Muscle layer of colon (tissue), 2 donors: ENCODE results near the gene PARD3B.
A peak's percentile ranks its signal among the peaks of the same experiment; 100 is the strongest.

Source experiments
- H3K27ac ChIP-seq: one replicate; pipeline ENCODE4 v1.7.0; 2013; ENCODE audit warnings: low read depth, mild to moderate bottlenecking, low read length, moderate library complexity
- H3K27me3 ChIP-seq, 2 donors: one replicate each; pipeline ENCODE4 v1.7.0; 2013; ENCODE audit warnings: low read length in 2 of 2, mild to moderate bottlenecking in 2 of 2; ENCODE audit not compliant: insufficient read depth in 2 of 2, control insufficient read depth in 1 of 2
- H3K36me3 ChIP-seq: one replicate; pipeline ENCODE4 v1.7.0; 2013; ENCODE audit warnings: mild to moderate bottlenecking, low read length; ENCODE audit not compliant: insufficient read depth
- H3K4me1 ChIP-seq: one replicate; pipeline ENCODE4 v1.7.0; 2013; ENCODE audit warnings: mild to moderate bottlenecking, low read length; ENCODE audit not compliant: insufficient read depth
- H3K4me3 ChIP-seq, 2 donors: one replicate each; pipeline ENCODE4 v1.7.0; 2013; ENCODE audit warnings: low read length in 2 of 2, low read depth in 1 of 2, mild to moderate bottlenecking in 1 of 2, moderate library complexity in 1 of 2
- H3K9ac ChIP-seq: one replicate; pipeline ENCODE4 v1.7.0; 2013; ENCODE audit warnings: low read length
- H3K9me3 ChIP-seq: one replicate; pipeline ENCODE4 v1.7.0; 2013; ENCODE audit warnings: mild to moderate bottlenecking, low read length
- donor health status: abdominal sarcoma.
- donor health status: Adenocarcinoma of cecum.

PARD3B gene

DNA sequence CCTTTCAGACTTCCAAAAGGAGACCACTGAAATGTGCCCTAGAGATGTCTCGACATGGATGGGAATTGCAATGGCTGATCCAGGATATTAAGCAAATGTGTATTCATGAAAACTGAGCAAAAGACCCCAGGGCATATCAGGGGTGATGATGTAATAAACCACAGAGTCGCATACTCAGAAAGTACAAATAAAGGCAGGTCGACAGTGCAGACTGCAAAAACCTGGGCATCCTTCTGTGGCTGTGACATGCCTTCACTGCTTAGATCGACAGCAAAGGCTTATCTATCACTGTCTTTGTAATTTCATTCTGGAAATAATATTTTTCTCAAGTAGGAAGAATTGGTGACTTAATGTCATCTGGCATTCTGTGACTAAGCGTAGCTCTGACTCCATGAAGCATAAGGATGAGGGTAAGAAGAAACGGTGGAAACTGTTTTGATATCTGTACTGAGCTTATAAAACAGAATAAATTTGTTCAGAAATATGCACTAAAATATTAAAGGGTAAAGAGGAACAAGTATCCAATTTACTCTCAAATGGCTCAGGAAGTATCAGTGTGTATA is 1021.4 kb downstream of the PARD3B start:
- Histone ChIP-seq H3K9me3 (no peaks in the 10 kb centered on the region), H3K27me3 (no peaks in the 10 kb centered on the region), H3K27ac (no peak overlapping the region), H3K4me3 (no peak overlapping the region), H3K9ac (no peak overlapping the region), H3K36me3 (no peaks in the 10 kb centered on the region), H3K4me1 (peaks cover 46% of the 10 kb centered on the region)

DNA sequence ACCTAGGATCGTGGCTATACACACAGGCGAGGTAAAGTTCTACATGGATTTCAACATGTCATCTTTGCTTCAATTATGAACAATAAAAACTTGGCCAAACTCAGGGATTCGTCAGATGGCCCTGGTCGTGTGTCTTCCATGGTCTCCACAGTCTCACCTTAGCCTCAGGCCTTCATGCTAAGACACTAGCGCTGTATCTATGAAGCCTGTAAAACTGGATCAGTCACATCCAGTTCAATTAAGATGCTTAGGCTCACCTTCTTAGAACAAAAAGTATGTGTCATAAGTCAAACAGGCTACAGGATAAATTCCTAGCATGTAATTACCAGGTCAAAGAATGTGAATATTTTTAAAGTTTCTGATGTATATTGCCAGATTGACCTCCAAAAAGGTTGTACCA is 1023.3 kb downstream of the PARD3B start:
- Histone ChIP-seq H3K9ac (no peak overlapping the region), H3K27me3 (no peaks in the 10 kb centered on the region), H3K4me1 (peaks cover 45% of the 10 kb centered on the region), H3K4me3 (no peak overlapping the region), H3K9me3 (no peaks in the 10 kb centered on the region), H3K36me3 (no peaks in the 10 kb centered on the region), H3K27ac (no peak overlapping the region)

DNA sequence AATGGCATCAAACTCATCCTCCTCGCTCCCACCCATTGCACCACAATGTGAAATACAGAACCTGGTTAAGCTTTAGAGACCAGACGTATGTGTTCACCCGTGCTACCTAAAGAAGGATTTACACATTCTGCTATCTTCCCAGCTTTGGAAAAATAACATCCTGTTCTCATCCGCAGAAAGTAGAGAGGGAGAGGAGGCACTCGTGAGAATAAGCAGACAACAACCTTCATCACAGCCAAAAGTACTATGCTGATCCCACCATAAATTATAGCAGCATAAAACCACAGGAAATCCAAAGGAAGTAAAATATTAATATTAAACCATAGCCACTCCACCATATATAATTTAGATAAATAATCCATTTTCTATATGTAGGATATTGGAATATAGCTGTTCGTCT is 1025.4 kb downstream of the PARD3B start:
- H3K4me3 ChIP-seq, result no peak overlapping the region
- no peak overlapping the region for H3K9ac ChIP-seq
- no peaks in the 10 kb centered on the region for H3K27me3 ChIP-seq
- no peaks in the 10 kb centered on the region for H3K9me3 ChIP-seq
- H3K36me3 ChIP-seq, result no peaks in the 10 kb centered on the region
- peaks cover 25% of the 10 kb centered on the region for H3K4me1 ChIP-seq
- H3K27ac ChIP-seq, result no peak overlapping the region

DNA sequence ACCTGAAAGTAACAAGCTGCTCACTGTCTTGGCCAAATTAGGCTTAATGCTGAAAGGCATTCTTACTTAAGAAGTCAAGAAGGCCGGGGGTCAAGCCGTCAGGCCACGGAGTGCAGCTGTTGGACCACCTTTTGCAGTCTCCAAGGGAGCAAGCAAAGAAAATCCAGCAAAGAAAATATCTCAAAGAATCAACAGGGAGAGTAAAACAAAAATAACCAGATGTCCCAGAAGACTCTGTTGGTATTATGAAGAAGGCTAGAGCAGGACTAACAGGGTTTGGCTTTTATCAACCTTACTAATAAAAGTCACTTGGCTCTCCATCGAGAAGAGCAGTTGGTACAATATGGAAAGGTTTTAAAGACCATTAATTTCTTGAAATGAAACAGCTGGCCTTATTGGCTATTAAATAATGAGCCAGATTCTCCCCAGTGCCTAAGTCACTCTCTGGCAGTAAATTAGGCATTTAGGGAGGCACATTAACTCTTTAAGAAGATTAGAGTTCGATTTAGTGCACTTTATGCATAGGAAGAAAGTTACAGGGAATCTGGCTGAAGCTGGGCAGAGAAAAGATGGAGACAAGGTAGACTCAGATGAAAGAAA is 1026.2 kb downstream of the PARD3B start:
- Histone ChIP-seq H3K9ac (no peak overlapping the region), H3K36me3 (no peaks in the 10 kb centered on the region), H3K9me3 (no peaks in the 10 kb centered on the region), H3K4me1 (peaks cover 24% of the 10 kb centered on the region), H3K27me3 (no peaks in the 10 kb centered on the region), H3K27ac (peak overlapping the region; percentile 27), H3K4me3 (no peak overlapping the region)

DNA sequence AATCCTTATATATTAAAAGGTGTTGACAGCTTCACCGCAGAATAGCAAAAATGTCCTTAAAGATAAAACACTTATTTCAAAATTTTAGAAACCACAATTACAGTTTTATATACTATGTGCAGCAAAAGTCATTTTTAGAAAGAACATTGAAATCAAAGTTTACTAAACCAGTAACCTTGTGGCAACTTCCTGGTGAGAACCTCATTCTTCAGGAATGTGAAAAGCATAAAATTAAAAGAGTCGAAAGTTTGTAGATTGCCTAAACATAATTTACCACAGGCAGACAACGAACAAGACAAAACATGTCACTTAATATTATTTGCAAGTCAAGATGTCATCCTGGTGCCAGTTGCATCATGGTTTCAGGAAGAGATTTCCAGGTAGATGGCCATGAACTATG is 1028.7 kb downstream of the PARD3B start:
- H3K27me3 ChIP-seq, result no peaks in the 10 kb centered on the region
- H3K9me3 ChIP-seq, result no peaks in the 10 kb centered on the region
- H3K27ac ChIP-seq, result no peak overlapping the region
- no peak overlapping the region for H3K4me3 ChIP-seq
- peaks cover 24% of the 10 kb centered on the region for H3K4me1 ChIP-seq
- no peaks in the 10 kb centered on the region for H3K36me3 ChIP-seq
- H3K9ac ChIP-seq, result no peak overlapping the region

DNA sequence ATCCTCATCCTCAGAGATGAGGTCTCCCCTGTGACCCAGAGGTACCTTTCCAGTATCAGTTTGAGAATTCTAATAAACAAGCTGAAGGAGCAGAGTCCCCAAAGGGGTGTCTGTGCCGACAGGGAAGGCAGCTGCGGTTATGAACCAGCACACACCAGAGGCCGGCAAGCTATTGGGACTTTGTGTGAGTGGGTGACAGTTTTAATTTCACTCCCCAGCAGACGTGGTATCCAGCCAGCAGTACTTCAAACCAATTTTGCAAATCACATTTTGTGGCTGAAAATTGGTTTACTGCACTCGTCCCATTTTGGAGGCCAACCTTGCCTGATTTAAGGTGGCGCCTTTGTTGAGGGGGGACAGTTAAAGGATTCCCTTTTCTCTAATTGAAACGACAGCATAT is 1034.1 kb downstream of the PARD3B start:
- Histone ChIP-seq H3K36me3 (no peaks in the 10 kb centered on the region), H3K27ac (no peak overlapping the region), H3K9ac (no peak overlapping the region), H3K4me3 (no peak overlapping the region), H3K4me1 (no peaks in the 10 kb centered on the region), H3K9me3 (no peaks in the 10 kb centered on the region), H3K27me3 (no peaks in the 10 kb centered on the region)

DNA sequence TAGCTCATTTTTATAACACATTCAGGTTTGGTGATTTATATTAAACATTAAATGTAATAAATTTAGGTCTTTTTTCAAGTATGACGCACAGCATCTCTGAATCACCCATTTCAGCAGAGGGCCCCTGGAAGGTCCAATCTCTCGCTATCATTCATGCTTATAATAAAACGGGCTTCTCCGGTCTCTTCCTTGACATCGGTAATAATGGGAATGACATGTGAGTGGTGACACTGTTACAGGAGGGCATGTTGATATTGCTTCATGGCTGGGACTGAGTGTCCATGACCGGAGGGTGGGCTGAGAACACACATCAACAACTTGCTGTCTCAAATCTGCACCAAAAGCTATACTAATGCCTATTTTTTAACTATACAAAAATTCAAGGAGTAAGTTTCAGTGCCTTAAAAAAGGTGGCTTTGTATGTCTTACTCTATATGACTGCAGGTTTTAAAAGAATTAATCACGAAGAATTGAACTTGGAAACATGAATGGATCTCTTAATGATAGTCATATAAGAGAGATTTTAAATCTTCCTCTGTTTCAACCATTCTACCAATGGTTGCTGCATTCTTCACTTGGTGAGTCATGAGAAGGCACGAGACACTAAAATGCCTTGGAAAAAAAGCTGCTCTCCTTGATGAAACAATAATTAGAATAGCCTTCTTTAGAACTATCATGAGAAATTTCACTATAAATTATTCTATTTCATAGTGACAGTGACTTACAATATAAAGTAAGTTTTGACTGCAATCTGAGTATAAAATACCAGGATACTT is 1035.1 kb downstream of the PARD3B start:
- Histone ChIP-seq H3K4me3 (no peak overlapping the region), H3K9ac (no peak overlapping the region), H3K9me3 (no peaks in the 10 kb centered on the region), H3K36me3 (no peaks in the 10 kb centered on the region), H3K27me3 (no peaks in the 10 kb centered on the region), H3K4me1 (no peaks in the 10 kb centered on the region), H3K27ac (no peak overlapping the region)

DNA sequence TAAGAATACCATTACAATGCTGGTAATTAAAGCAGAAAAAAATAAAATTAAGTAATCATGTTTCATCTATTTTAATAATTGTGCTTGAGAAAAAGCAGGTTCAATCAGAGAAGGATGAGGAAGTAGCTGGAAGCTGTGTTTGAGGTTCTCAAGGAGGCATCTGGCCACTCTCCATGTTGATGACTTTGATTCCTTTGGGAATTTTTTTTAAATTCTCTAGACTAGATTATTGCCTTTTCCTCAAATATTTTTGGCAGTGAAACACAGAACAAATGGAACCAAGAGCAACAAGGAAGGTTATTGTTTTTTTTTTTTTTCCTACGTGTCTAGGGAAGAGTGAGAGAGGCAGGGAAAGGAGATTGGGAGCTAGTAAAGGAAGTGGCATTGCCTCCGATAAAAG is 1037.1 kb downstream of the PARD3B start:
- no peaks in the 10 kb centered on the region for H3K27me3 ChIP-seq
- H3K4me1 ChIP-seq, result no peaks in the 10 kb centered on the region
- H3K27ac ChIP-seq, result no peak overlapping the region
- no peaks in the 10 kb centered on the region for H3K36me3 ChIP-seq
- H3K9ac ChIP-seq, result no peak overlapping the region
- H3K9me3 ChIP-seq, result no peaks in the 10 kb centered on the region
- H3K4me3 ChIP-seq, result no peak overlapping the region

DNA sequence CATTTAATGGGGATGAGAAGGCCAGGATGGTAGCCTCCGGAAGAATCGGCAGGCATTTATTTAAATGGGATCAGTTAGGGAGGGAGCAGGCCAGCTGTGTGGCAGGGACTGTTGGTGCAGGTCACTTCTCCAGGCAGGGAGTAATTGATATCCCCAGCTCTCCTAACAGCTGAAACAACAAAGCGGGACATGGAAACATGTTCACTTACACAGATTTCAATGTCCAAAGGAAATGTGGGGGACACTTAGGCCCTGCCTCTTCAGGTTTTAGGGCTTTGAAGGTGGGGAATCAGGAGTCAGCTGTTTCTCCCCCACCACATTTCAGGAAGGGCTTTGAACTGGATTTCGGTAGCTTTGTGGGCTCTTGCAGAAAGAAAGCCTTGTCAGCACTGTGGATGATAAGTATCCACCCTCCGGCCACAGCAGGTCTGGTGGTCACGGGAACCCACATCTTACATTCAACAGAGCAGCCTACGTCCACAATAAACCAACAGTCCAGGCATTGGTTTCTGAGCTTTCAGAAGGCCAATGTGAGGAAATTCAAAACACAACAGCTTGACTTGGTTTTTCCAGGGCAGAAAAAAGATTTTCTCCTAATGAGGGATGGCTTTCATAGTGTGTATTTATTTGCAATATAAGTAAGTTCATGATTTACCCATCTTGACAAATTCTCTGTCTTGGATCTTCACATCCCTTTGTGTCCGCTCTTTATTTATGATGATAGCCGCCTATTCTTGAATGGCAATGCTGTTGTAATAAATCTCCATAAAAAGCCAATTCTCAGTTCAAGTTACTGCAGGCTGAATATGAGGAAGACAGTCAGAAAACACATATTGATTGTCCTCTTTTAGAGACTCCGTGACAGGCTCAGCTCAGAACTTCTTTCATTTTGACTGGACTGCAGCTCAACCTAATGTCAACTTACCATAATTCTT is 1040.4 kb downstream of the PARD3B start:
- H3K27me3 ChIP-seq, result no peaks in the 10 kb centered on the region
- no peaks in the 10 kb centered on the region for H3K36me3 ChIP-seq
- no peak overlapping the region for H3K9ac ChIP-seq
- H3K4me3 ChIP-seq, result no peak overlapping the region
- H3K4me1 ChIP-seq, result no peaks in the 10 kb centered on the region
- no peaks in the 10 kb centered on the region for H3K9me3 ChIP-seq
- no peak overlapping the region for H3K27ac ChIP-seq

DNA sequence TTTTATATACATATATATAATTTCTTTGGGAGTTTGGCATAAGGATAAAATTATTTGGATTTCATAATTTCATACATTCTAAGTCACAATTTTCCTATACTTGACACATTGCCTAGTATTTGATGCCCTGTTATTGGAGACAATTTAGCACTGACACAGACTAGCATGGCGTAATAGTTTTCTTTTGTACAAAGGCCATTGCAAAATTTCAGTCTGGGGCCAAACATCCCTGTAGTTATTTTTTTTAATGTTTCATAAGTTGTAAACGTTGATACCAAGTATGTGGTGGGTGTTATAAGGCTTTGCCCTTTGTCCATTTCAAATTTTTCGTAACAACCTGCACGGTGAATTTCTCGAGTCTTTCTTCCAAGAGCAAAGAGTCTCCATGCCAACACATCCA is 1041.4 kb downstream of the PARD3B start:
- H3K36me3 ChIP-seq, result no peaks in the 10 kb centered on the region
- no peaks in the 10 kb centered on the region for H3K9me3 ChIP-seq
- H3K4me1 ChIP-seq, result no peaks in the 10 kb centered on the region
- no peaks in the 10 kb centered on the region for H3K27me3 ChIP-seq
- H3K27ac ChIP-seq, result no peak overlapping the region
- H3K9ac ChIP-seq, result no peak overlapping the region
- H3K4me3 ChIP-seq, result no peak overlapping the region

DNA sequence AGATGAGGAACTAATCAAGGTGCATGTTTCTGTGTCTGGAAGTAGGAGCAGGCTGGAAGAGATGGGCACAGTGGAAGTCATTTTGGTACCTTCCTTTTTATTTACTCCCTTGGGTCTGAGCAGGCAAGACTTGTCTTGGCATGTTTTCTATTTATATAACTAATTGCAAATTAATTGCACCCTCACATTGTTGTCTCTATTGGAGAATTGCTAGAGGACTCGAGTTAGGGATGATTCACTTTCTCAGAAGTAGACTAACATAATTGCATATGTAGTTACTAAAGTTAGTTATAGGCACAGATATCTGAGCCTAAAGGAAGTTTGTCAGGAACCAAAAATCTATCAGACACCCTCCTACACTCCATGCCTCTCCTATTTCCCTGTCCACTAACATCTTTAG is 1044.2 kb downstream of the PARD3B start:
- H3K27ac ChIP-seq, result no peak overlapping the region
- no peaks in the 10 kb centered on the region for H3K4me1 ChIP-seq
- H3K36me3 ChIP-seq, result no peaks in the 10 kb centered on the region
- no peak overlapping the region for H3K9ac ChIP-seq
- no peaks in the 10 kb centered on the region for H3K27me3 ChIP-seq
- H3K4me3 ChIP-seq, result no peak overlapping the region
- H3K9me3 ChIP-seq, result no peaks in the 10 kb centered on the region
